ENCODE data around the gene EXOG. TPM values are rescaled to one million over a fixed set of nuclear protein-coding genes. Genes with fewer than 3 reads are reported as not detected.
"Not testable (repeated sequence)": the region's sequence is repeated elsewhere in the genome, so short reads cannot be mapped to it uniquely, and the experiment has no call there.

The EXOG gene
- total RNA-seq, 1 donor from 2014 or later: 9.6 TPM

- DNase-seq (ENCODE audit: low read depth, low spot score): no peak
Measured at GRCh38 chr3:38562467-38562925, 66.4 kb downstream of the EXOG start.

GRCh38 chr3:38563070-38563885 is 67.1 kb downstream of the EXOG start:
- no peak for DNase-seq (ENCODE audit: low read depth, low spot score)

- no peak for DNase-seq (ENCODE audit: low read depth, low spot score)
Measured at GRCh38 chr3:38563886-38564270, 67.7 kb downstream of the EXOG start.

- DNase-seq (ENCODE audit: low read depth, low spot score): no peak
Measured at GRCh38 chr3:38564631-38565338, 68.6 kb downstream of the EXOG start.

GRCh38 chr3:38565339-38566214 is 69.4 kb downstream of the EXOG start:
- DNase-seq (ENCODE audit: low read depth, low spot score): no peak

GRCh38 chr3:38566215-38566528 is 70.0 kb downstream of the EXOG start:
- DNase-seq (ENCODE audit: low read depth, low spot score): no peak

- DNase-seq (ENCODE audit: low read depth, low spot score): not testable (repeated sequence)
Measured at GRCh38 chr3:38566794-38567193, 70.7 kb downstream of the EXOG start.

- DNase-seq (ENCODE audit: low read depth, low spot score): no peak
Measured at GRCh38 chr3:38567498-38567897, 71.4 kb downstream of the EXOG start.

- no peak for DNase-seq (ENCODE audit: low read depth, low spot score)
Measured at GRCh38 chr3:38573111-38573510, 77.0 kb downstream of the EXOG start.

- no peak for DNase-seq (ENCODE audit: low read depth, low spot score)
Measured at GRCh38 chr3:38573556-38573955, 77.4 kb downstream of the EXOG start.

- DNase-seq (ENCODE audit: low read depth, low spot score): no peak
Measured at GRCh38 chr3:38574411-38575278, 78.5 kb downstream of the EXOG start.

GRCh38 chr3:38575279-38575843 is 79.2 kb downstream of the EXOG start:
- no peak for DNase-seq (ENCODE audit: low read depth, low spot score)

Other genes starting within 250 kb of the EXOG start
- gene SLC22A13, start 230.5 kb upstream of the EXOG start, total RNA-seq: 0.13 and 0.18 TPM in 2 replicates
- under 0.01 and 0.14 TPM in 2 replicates for gene SLC22A14, start 214.0 kb upstream of the EXOG start, total RNA-seq
- 3.7 and 3.9 TPM in 2 replicates for gene XYLB, start 149.6 kb upstream of the EXOG start, total RNA-seq
- 3.3 and 4.2 TPM in 2 replicates for gene ACVR2B, start 42.5 kb upstream of the EXOG start, total RNA-seq
- 8.4 and 13.6 TPM in 2 replicates for gene SCN5A, start 153.3 kb downstream of the EXOG start, total RNA-seq

Data from pulmonary artery endothelial cell (primary cell).